Adrenal gland (tissue), 5 donors: Measurements from ENCODE around the gene ACSF2.
"Not testable (repeated sequence)": the region's sequence is repeated elsewhere in the genome, so short reads cannot be mapped to it uniquely, and the experiment has no call there.

Source experiments
- CTCF ChIP-seq, 6 experiments: fragments of 450-650 bp in 4 of 6; fragments of 200-600 bp in 2 of 6; sonication (generic) in 1 of 6; IDR thresholded peaks; 1 replicate in 5 of 6; 2 replicates in 1 of 6; pipeline versions ENCODE4 v1.5.1 to v1.8.0; 2016 to 2021; ENCODE audit warnings: antibody characterized with exemption in 6 of 6, mild to moderate bottlenecking in 2 of 6, moderate library complexity in 1 of 6
- POLR2A ChIP-seq, 2 donors: fragments of 450-650 bp; IDR thresholded peaks; one replicate each; pipeline ENCODE4 v1.6.1; 2017; ENCODE audit warnings: antibody characterized with exemption in 2 of 2, mild to moderate bottlenecking in 2 of 2, moderate library complexity in 1 of 2
- donor health status: DM: no; HTN: no; CAD: no.

GRCh38 chr17:50419577-50419976 lies 6.4 kb upstream of the ACSF2 start:
- TF ChIP-seq CTCF, POLR2A (IDR thresholded peaks at IDR 0.05): not testable (repeated sequence)
